K562 (cell line): ENCODE data around the gene TRMT2B. TPM values are rescaled to one million over a fixed set of nuclear protein-coding genes. Genes with fewer than 3 reads are reported as not detected.

ENCODE experiments used
- CBX8 ChIP-seq: fragments of 200-600 bp; sonication (generic); IDR thresholded peaks from 2 replicates; pipeline ENCODE4 v1.6.1; 2012; ENCODE audit warnings: borderline replicate concordance, mixed run types, low read depth, mild to moderate bottlenecking, moderate library complexity, mixed read lengths, low read length, control low read depth, inconsistent platforms; ENCODE audit not compliant: poor library complexity, severe bottlenecking; ENCODE audit errors: extremely low read depth
- CLOCK ChIP-seq: fragments of 250-450 bp; sonication (Bioruptor Pico); IDR thresholded peaks from 2 replicates; pipeline ENCODE4 v1.4.0; 2020; ENCODE audit warnings: mild to moderate bottlenecking, moderate library complexity, borderline replicate concordance
- PRMT5 ChIP-seq: sonication (generic); formaldehyde crosslinking; IDR thresholded peaks from 2 replicates; pipeline ENCODE4 v1.5.0; 2020; ENCODE audit warnings: missing genetic modification reagents
- REST ChIP-seq, 2 experiments: fragments of 450-650 bp; formaldehyde crosslinking in 1 of 2; IDR thresholded peaks; 2 replicates each; pipeline versions ENCODE4 v1.4.0 to v1.6.1; 2014 to 2020; ENCODE audit warnings: mild to moderate bottlenecking in 2 of 2, borderline replicate concordance in 1 of 2, low read depth in 1 of 2
- SETDB1 ChIP-seq: IDR thresholded peaks from one replicate; pipeline ENCODE4 v1.6.1; 2012; ENCODE audit warnings: low read length, control low read depth, inconsistent platforms
- ZBTB43 ChIP-seq: sonication (generic); formaldehyde crosslinking; IDR thresholded peaks from 2 replicates; pipeline ENCODE4 v1.8.0; 2023; ENCODE audit warnings: mild to moderate bottlenecking, missing genetic modification reagents
- ZNF121 ChIP-seq: sonication (generic); formaldehyde crosslinking; conservative IDR thresholded peaks from 2 replicates; pipeline ENCODE4 v1.8.0; 2022; ENCODE audit warnings: missing genetic modification reagents
- polyA plus RNA-seq, 8 experiments: library from polyadenylated mRNA; depleted of rRNA in 4 of 8; stranded (reverse) in 5 of 8; unstranded in 3 of 8; fragments of >200 nt; fragmentation: Nextera tagmentation in 2 of 8; fragmentation: Illumina TruSeq in 1 of 8; extraction: Ambion mirVana in 2 of 8; extraction: Trizol in 1 of 8; gene quantifications; 2 replicates each; pipeline versions ENCODE4 v1.2.1 to v1.2.3, GENCODE V29; 2011 to 2014; ENCODE audit warnings: inconsistent platforms in 1 of 8, missing spikeins in 1 of 8
- total RNA-seq, 7 experiments: library from RNA; depleted of rRNA in 6 of 7; stranded (reverse); fragments of >200 nt in 6 of 7; fragmentation: Illumina TruSeq in 2 of 7; extraction: Trizol in 2 of 7; gene quantifications; 2 replicates each; pipeline versions ENCODE4 v1.2.1 to v1.2.3, GENCODE V29; 2011 to 2021; ENCODE audit warnings: low replicate concordance in 1 of 7

The TRMT2B gene
- total and polyA plus RNA-seq, 9 of the 15 experiments (the other 6 are each of a cell fraction or from before 2014, with no cell fraction given) = 3.9 to 23.4 (median 18.1) TPM

- no peak for TF ChIP-seq REST (IDR thresholded peaks at IDR 0.05; ENCODE audit: borderline replicate concordance)
- no peak for TF ChIP-seq REST (CRISPR knock-in tag; IDR thresholded peaks at IDR 0.05; ENCODE audit: low read depth)
- no peak for TF ChIP-seq ZNF121 (CRISPR knock-in tag)
- no peak for TF ChIP-seq PRMT5 (CRISPR knock-in tag)
- no peak for TF ChIP-seq ZBTB43
- TF ChIP-seq CLOCK (CRISPR knock-in tag) = no peak
- no peak for TF ChIP-seq SETDB1
- TF ChIP-seq CBX8 = no peak
Observed at GRCh38 chrX:100979881-100980607, 71.9 kb downstream of the TRMT2B start (continued).
